Measurements from ENCODE around the gene KCNIP1.

DNA sequence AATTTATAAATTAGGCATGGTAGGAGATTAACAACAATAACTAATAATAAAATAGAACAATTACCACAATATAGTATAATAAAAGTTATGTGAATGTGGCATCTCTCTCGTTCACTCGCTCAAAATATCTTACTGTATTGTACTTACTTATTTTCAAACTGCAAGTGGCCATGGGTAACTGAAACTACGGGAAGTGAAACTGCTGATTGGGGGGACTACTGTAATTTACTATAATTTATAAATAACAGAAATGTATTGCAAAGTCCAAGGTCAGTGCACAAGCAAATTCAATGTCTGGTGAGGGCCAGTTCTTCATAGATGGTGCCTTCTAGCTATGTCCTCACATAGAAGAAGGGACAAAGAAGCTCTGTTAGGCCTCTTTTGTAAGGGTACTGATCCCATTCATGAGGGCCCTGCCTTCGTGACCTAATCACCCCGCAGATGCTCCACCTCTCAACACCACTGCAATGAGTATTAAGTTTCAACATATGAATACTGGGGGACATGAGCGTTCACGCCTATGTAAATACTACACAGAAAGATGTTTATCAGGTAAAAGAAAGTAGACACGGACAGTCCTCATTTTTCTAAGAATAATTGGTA, 39.0 kb downstream of the KCNIP1 start:
- TF ChIP-seq, protein P1, sequence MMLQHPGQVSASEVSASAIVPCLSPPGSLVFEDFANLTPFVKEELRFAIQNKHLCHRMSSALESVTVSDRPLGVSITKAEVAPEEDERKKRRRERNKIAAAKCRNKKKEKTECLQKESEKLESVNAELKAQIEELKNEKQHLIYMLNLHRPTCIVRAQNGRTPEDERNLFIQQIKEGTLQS (IDR thresholded peaks at IDR 0.05), result no peak
- TF ChIP-seq POLR2A (IDR thresholded peaks at IDR 0.05; ENCODE audit: borderline replicate concordance, extremely low read depth, insufficient read depth, insufficient read length), result no peak
- no peak for TF ChIP-seq JUND (IDR thresholded peaks at IDR 0.05)
- TF ChIP-seq, protein P2, sequence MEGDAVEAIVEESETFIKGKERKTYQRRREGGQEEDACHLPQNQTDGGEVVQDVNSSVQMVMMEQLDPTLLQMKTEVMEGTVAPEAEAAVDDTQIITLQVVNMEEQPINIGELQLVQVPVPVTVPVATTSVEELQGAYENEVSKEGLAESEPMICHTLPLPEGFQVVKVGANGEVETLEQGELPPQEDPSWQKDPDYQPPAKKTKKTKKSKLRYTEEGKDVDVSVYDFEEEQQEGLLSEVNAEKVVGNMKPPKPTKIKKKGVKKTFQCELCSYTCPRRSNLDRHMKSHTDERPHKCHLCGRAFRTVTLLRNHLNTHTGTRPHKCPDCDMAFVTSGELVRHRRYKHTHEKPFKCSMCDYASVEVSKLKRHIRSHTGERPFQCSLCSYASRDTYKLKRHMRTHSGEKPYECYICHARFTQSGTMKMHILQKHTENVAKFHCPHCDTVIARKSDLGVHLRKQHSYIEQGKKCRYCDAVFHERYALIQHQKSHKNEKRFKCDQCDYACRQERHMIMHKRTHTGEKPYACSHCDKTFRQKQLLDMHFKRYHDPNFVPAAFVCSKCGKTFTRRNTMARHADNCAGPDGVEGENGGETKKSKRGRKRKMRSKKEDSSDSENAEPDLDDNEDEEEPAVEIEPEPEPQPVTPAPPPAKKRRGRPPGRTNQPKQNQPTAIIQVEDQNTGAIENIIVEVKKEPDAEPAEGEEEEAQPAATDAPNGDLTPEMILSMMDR (IDR thresholded peaks at IDR 0.05 in 2 of 3, conservative IDR thresholded peaks at IDR 0.05 in 1 of 3; ENCODE audit: borderline replicate concordance in 1 of 3, insufficient read depth in 1 of 3, low read depth in 2 of 3, low read length in 2 of 3), result no peak
- TF ChIP-seq CEBPB (IDR thresholded peaks at IDR 0.05; ENCODE audit: low read depth), result no peak
- TF ChIP-seq, protein P3, sequence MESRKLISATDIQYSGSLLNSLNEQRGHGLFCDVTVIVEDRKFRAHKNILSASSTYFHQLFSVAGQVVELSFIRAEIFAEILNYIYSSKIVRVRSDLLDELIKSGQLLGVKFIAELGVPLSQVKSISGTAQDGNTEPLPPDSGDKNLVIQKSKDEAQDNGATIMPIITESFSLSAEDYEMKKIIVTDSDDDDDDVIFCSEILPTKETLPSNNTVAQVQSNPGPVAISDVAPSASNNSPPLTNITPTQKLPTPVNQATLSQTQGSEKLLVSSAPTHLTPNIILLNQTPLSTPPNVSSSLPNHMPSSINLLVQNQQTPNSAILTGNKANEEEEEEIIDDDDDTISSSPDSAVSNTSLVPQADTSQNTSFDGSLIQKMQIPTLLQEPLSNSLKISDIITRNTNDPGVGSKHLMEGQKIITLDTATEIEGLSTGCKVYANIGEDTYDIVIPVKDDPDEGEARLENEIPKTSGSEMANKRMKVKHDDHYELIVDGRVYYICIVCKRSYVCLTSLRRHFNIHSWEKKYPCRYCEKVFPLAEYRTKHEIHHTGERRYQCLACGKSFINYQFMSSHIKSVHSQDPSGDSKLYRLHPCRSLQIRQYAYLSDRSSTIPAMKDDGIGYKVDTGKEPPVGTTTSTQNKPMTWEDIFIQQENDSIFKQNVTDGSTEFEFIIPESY (IDR thresholded peaks at IDR 0.05; ENCODE audit: extremely low read depth, insufficient replicate concordance, low read length), result no peak
